GM21526 (cell line): Measurements from ENCODE around the gene LHFPL6.

Source experiments
- ATAC-seq: cut with Tn5 transposase; IDR thresholded peaks from one replicate; pipeline ENCODE4 v1.9.1; 2021; ENCODE audit warnings: moderate library complexity; ENCODE audit not compliant: unreplicated experiment, low FRiP score

Gene LHFPL6

DNA sequence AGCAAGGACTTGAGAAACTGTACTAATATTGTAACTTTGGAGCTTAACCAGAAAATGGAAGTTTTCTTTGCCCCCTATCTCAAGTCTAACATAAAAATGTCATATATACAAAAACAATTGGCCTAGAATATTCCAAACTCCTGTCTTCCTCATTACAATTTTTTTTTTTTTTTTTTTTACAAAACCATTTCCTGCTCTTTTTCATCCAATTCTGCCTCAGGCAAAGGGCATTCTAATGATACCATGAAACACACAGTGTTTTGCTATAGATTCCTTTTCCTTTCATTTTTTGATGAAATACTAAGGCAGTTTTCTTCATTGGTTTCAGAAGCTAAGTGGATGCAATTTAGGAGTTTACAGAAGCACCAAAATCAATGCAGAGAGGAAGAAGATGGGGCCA lies 119.7 kb downstream of the LHFPL6 start:
- ATAC-seq = no peak

DNA sequence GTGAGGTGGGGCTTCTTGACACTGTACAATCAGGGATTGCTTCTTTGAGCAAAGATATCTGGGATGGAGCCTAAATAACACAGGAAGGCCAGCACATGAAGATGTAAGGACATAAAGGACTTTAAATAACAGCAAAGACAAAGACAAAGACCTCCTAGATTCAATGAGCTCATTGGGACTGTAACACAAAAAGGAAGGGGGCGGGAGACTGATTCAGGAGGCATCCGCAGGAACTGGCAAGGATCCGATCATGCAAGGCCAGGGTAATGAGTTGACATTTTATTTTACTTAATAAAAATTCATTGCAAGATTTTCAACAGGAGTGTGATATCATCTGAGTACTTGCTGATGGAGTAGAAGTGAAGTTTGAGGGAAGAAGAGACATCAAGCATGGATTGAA lies 121.5 kb downstream of the LHFPL6 start:
- no peak for ATAC-seq

DNA sequence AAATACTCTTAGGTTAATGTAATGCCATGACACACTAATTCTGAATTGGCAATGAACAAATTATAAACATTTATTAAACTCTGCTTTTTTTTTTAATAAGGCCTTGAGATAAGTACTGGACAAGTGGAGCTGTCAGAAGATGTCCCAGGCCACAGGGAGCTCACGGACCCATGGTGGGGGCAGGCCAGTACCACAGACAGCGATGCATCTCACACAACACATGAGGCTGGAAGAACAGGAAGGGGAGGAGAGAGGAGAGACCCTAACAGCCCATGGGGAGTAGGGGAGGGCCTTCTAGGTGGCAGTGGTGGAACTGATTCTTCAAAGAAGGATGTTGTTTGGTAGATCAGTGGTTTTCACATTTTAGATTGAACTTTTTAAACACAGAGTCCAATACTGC lies 128.4 kb downstream of the LHFPL6 start:
- ATAC-seq = no peak

GRCh38 chr13:39469676-39470075 lies 133.3 kb downstream of the LHFPL6 start:
- ATAC-seq = no peak

DNA sequence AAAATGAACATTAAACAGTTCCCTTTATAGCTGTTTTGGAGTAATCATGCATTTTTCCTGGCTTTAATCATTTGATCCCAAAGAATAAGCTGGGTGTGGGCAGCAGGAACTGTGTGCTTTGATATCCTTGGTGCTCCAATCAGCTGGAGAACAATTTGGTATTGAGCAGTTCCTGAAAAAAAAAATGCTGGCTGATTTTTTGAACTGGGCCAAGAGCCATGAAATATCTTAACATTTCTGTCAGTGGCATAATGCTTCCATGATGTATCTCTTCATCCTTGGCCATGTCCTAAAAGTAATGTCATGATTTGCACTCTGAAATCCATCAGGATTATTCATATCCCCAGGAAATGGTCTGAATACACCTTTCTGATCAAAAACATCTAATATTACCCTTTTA lies 134.7 kb downstream of the LHFPL6 start:
- ATAC-seq = no peak

- ATAC-seq = no peak
Measured at GRCh38 chr13:39463611-39464010, 139.4 kb downstream of the LHFPL6 start.

GRCh38 chr13:39462906-39463305 lies 140.1 kb downstream of the LHFPL6 start:
- ATAC-seq = no peak

GRCh38 chr13:39462428-39462827 lies 140.6 kb downstream of the LHFPL6 start:
- ATAC-seq = no peak

DNA sequence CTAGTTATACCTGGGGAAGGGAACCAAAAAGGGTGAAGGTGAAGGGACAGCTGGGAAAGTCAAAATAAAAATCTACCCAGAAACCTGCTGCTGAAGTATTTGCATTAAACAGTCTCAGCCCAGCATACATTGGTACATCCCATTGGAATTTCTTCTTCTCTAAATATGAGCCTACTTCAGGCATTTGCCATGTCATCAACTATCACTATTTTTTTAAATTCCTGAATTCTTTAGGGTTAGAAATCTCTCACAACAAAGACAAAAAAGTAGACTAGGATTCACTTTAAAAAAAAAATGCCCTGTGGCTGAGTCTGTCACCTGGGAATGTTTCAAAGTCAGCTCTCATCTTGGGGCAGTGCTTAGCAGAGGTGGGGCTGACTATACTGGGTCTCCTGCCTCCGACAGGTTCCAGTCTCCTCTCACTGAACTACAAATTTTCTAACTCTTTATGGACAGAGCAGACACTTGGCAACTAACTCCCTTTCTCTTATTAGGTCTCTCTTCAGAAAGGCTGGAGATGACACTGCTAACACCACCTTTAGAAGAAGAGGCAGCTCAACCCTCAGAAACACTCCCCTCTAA lies 141.2 kb downstream of the LHFPL6 start:
- ATAC-seq = no peak

DNA sequence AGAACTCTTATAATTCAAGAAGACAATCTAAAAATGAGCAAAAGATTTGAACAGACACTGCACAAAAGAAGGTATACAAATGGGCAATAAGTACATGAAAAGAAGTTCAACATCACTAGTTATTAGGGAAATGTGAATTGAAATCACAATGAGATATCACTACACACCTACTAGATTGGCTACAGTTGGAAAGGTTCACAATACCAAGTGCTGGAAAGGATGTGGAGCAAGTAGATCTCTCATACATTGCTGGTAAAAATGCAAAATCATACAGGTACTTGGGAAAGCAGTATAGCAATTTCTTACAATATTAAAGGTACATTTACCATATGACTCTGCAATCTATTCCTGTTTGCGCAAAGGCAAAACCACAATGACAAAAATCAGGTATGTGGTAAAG lies 145.7 kb downstream of the LHFPL6 start:
- no peak for ATAC-seq

DNA sequence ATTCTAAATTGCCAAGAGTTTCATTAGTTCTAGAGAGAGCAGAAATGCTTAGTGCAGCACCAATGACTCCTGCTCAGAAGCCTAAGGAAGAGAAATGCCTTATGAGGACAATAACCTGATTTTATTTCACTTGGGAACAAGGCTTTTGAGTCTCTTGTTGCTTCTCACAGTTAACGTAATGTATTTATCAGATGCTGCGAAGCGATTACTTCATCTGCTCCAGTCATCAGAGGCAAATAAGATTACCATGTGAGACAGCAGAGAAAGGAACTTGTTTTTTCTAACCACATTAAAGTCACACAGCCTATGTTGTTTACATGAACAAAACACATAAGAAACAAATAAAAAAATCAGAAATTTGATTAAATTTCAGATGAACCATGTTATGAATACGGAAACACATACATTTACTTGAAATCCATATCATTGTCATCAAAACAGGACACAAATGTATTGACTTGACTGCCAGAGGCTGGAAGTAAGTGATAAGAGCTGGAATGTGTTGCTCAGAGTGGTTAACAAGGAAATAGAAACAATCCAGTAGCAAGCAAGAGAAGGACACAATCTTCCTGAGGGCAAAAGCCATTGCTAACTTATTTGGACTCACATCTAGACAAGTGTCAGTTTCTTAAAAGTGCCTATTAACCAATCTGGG lies 147.3 kb downstream of the LHFPL6 start:
- no peak for ATAC-seq

GRCh38 chr13:39452834-39453233 lies 150.2 kb downstream of the LHFPL6 start:
- ATAC-seq = no peak

GRCh38 chr13:39452417-39452816 lies 150.6 kb downstream of the LHFPL6 start:
- no peak for ATAC-seq

DNA sequence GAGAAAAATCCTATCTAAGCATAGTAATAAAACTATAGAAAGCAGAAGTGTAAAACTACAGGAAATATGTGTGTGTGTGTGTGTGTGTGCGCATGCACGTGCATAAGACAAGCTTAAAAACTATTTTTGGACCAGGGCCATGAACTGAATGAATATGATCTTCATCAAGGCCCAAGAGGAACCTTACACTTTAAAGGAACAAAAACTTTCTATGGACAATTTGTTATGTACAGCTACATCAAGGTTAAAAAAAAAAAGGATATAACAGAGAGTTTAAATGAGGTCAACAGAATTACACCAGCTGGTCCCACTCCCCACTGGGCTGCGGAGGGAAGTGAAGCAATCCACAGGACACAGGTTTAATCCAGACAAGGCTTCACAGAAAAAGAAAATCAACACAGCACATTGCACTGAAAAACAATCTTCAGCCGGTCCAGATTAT lies 151.1 kb downstream of the LHFPL6 start:
- ATAC-seq = no peak

- no peak for ATAC-seq
Measured at GRCh38 chr13:39451301-39451700, 151.7 kb downstream of the LHFPL6 start.

- no peak for ATAC-seq
Measured at GRCh38 chr13:39450176-39450575, 152.8 kb downstream of the LHFPL6 start.

DNA sequence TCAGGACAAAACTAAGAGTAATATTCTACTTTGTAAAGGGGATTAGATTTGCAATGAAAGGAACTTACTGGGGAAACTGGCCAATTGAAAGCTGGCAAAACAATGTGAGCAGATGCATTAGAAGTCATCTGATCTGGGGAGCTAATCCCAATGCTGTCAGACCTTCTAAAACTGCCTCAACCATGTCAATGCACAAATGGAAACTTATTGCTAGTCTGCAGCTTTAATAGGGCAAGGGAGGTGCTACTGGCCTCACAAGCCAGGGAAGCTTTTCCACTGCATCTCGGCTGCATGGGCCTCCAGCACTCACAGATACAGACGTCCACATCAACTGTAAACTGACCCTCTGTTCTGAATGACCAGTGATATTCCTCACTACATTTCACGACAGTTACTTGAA lies 154.2 kb downstream of the LHFPL6 start:
- ATAC-seq = no peak

GRCh38 chr13:39446865-39447264 lies 156.1 kb downstream of the LHFPL6 start:
- no peak for ATAC-seq

DNA sequence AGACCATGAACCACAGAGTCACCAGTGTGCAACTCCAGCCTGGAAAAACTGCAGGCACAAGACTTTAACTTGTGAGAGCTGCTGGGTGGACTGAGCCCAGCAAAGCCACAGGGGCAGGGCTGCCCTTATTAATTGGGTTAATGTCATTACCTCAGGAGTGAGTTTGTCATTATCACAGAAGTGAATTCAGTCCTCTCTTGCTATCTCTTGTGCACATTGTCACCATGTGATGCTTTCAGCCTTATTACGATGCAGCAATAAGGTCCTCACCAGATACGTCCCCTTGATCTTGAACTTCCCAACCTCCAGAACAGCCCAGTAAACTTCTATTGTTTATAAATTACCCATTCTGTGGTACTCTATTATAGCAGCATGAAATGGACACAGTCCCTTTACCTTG lies 158.1 kb downstream of the LHFPL6 start:
- no peak for ATAC-seq

GRCh38 chr13:39433651-39434050 lies 169.3 kb downstream of the LHFPL6 start:
- ATAC-seq = no peak

GRCh38 chr13:39432196-39432595 lies 170.8 kb downstream of the LHFPL6 start:
- ATAC-seq = no peak

GRCh38 chr13:39422845-39423565 lies 180.0 kb downstream of the LHFPL6 start:
- no peak for ATAC-seq
